GM19043 (cell line): ENCODE measurements around the gene WNK2.
"Not testable (repeated sequence)": the region's sequence is repeated elsewhere in the genome, so short reads cannot be mapped to it uniquely, and the experiment has no call there.

Experiments used
- ATAC-seq: cut with Tn5 transposase; IDR thresholded peaks from one replicate; pipeline ENCODE4 v1.9.1; 2021; ENCODE audit warnings: low read depth; ENCODE audit not compliant: unreplicated experiment

The WNK2 gene

GRCh38 chr9:93319301-93319991 is 135.5 kb downstream of the WNK2 start:
- ATAC-seq, result no peak

DNA sequence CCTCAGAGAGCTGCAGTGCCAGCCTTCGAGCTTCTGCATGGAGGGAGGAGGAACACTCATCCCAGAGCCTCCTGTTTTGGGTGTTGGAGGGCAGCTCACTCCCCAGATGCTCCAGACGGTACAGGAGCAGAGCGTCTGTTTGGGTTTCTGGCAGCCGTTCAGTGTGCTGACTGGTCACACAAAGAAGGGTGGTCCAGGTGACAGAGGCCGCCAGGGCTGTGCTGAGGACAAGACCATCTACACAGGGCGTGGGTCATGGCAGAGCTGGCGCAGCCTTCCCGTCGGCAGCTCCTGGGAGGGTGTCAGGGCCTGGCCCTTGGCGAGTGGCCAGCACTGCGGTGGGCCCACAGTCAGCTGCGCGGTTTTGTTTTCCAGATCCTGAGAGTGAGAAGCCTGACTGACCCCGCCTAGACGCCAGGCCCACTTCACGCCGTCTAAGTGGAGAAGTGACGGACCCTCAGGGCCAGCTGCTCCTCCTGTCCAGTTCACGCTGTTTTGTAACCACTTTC is 136.1 kb downstream of the WNK2 start:
- ATAC-seq, result no peak

DNA sequence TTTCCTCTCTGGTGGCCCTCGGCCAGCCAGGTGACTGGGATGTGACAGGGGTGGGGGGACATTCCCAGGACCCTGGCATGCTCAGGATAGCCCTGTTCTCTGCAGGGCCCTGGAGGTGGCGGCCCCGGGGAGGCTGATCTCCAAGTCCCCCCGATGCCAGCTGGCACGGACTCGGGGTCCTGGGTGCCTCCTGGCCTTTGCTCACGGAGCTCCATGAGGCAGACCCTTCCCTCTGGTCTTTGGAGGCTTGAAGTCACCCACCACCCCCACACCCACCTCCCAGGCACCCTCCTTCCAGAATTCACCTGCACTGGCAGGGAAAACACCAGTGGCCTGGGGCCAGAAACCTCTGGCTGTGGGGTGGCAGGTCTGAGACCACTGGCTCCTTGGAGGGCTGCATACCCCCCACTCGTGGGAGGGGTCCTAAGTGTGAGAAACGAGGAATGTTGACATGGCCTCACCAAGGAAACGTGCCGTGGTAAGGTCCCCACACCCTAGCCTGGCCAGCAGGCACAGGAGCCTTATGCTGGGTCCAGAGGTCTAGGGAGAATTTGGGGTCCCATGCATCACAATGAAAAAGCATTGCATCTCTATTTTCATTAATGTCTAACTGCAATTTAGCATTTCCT is 136.8 kb downstream of the WNK2 start:
- no peak for ATAC-seq

DNA sequence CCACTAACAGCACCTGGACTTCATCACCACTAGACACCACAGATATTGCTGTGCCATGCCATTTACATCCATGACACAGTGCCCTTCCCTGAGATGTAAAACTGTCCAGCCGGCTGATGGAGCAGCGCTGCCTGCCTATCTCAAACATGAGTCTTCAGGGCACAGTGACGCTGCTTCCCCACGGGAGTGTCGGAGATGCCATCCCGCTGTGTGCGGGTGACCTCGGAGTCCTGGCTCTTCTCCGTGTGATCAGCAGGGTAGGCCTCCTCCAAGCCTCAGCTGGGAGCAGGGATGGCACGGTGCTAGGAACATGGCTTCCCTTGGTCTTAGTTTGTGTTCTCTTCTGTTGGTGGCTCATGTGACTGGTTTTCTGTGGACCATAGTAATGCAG is 137.3 kb downstream of the WNK2 start:
- ATAC-seq, result no peak

DNA sequence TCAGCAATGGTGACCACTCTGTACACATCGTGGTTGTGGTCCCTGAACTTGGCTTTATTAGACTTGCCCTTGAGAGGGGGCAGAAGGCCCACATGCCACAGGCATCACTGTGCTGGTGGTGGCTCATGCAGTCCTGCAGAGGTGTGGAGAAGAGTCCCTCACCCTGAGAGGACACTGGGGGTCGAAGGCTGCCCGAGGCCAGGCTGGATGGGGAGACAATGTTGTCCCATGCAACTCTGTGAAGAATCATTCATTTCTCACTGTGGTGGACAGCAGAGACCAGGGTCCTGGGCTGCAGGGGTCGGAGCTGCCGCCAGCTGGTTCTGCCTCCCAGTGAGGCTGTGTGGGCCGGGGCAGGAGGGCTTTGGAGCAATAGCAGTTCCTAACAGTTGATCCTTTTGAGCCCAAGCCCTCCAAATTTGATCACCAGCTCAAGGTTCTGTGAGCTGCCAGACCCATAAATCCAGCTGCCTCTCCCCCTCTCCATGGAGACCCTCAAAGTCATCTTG is 139.6 kb downstream of the WNK2 start:
- not testable (repeated sequence) for ATAC-seq

- no peak for ATAC-seq
Measured at GRCh38 chr9:93324191-93324834, 140.4 kb downstream of the WNK2 start.

GRCh38 chr9:93325307-93326035 is 141.5 kb downstream of the WNK2 start:
- ATAC-seq, result no peak

DNA sequence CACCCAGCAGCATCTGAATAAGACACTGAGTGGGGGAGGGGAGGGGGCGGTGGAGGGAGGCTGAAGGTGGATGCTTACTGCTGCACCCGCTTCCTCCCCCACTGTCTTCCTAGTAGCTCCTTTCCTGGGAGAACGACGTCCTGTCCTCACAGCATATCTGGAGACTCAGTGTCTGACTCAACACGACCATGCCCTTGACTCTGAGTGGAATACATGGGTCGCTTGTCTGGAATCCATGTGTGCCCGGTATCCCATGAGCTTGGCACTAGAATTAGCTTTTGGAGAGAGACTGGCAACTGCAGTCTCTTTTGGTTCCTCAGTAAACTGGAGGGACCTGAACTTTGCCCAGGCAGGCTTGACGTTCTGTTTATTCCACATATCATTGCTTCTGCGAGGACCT is 142.1 kb downstream of the WNK2 start:
- ATAC-seq, result no peak

DNA sequence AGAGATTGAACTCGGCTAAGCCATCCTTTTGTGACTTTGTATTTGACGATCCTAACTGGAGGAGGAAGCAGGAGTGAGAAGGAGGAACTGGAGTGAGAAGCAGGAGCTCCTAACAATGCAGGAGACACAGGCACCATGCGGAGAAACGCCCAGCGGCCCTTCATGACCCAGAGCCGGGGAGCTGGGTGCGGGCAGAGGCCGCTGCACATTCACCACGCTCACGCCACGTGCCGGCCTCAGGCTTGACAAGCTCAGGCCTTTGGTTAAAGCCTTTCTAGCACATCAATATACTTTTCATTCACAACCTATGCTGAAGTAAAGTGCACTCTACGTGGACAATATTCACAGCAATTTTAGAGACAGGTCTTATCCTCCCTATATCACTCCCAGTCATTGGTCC is 142.7 kb downstream of the WNK2 start:
- no peak for ATAC-seq

DNA sequence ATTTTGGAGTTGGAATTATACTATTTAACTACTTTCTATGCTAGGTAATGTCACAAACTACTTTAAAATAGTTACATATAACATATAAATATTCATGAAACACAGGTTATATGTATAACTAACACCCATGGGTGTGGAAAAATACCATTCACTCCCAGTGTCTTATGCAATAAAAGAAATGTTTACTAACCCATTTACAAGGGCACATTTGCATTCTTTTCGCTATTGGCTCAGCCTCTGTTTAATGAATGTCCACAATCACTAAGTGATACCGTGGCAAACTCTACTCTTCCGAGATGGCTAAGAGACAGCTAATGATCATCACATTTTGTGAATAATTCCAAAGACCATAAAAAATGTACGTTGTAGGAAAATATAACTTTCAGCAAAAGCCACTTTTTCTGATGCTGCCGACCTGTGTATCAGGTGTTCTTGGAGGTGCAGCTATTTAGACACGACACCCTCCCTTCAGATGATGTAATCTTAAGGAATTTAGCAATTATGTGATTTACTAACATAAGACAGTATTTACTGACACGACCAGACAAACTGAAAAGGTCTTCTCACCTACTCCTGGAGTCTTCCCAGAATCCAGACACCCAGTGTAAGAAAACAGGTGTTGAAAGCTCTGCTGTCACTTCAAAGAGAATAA is 145.8 kb downstream of the WNK2 start:
- ATAC-seq, result no peak

GRCh38 chr9:93332317-93332716 is 148.4 kb downstream of the WNK2 start:
- no peak for ATAC-seq

DNA sequence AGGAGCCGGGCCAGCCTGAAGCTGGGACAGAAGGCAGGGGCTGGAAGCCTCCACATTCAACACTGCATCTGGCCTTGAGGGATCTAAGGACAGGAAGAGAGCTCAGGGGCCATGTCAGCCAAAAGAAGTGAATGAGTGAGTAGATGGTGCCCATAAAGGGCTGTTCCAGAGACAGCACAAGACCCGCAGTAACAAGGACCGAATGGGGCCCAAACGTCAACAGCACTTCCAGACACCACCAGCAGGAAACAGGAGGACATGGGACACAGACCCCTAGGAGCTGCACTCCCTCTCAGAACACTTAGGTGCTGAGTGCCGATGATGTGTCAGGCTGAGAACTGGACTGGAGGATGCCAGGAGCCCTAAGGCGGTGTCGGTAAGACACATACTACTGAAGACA is 152.8 kb downstream of the WNK2 start:
- no peak for ATAC-seq

DNA sequence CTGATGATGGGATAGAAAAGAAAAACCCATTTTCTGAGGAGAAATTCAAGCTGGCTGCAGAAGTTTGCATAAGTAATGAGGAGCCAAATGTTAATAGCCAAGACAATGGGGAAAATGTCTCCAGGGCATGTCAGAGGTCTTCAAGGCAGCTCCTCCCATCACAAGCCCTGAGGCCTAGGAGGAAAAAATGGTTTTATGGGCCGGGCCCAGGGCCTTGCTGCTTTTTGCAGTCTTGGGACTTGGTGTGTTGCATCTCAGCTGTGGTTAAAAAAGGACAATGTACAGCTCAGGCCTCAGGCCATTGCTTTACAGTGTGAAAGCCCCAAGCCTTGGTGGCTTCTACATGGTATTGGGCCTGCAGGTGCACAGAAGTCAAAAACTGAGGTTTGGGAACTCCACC is 154.3 kb downstream of the WNK2 start:
- not testable (repeated sequence) for ATAC-seq

GRCh38 chr9:93340091-93340490 is 156.2 kb downstream of the WNK2 start:
- no peak for ATAC-seq

- ATAC-seq, result not testable (repeated sequence)
Measured at GRCh38 chr9:93341820-93342219, 157.9 kb downstream of the WNK2 start.

DNA sequence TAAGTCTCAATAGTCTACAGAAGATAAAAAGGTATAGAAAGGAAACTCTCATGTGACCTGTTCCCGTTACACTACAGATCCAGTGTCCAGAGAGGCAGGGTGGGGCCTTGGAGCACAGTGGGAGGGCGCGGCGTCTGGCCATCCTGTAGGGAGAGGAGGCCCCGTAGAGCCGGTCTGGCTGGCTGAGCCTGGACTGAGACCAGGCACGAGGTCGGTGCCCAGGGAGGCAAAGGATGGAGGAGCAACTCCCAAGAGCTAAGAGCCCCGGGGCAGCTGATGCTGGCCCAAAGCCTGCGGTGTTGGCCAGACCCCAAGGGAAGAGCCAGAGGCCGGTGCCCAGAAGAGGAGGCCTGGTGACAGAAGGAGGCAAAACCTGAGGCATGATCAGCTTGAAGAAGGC is 158.5 kb downstream of the WNK2 start:
- ATAC-seq, result not testable (repeated sequence)

DNA sequence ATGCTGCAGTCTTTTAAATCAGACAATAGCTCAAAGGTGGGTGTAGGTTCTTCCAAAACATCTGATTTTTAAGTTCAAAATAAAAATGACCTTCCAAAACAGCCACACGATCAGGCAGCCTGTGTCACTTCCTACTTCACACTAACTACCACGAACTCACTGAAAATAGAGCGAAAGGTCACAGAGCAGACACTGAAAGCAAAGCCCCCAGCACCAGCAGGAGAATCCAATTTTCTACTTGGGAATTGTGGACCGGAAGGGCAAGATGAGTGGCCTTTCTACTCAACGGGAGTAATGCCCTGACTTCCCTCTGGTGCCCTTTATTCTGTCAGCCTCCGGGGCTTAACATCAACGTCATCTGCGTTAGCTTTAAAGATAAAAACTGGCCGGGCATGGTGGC is 159.7 kb downstream of the WNK2 start:
- ATAC-seq, result no peak

GRCh38 chr9:93345643-93346230 is 161.8 kb downstream of the WNK2 start:
- ATAC-seq, result no peak

DNA sequence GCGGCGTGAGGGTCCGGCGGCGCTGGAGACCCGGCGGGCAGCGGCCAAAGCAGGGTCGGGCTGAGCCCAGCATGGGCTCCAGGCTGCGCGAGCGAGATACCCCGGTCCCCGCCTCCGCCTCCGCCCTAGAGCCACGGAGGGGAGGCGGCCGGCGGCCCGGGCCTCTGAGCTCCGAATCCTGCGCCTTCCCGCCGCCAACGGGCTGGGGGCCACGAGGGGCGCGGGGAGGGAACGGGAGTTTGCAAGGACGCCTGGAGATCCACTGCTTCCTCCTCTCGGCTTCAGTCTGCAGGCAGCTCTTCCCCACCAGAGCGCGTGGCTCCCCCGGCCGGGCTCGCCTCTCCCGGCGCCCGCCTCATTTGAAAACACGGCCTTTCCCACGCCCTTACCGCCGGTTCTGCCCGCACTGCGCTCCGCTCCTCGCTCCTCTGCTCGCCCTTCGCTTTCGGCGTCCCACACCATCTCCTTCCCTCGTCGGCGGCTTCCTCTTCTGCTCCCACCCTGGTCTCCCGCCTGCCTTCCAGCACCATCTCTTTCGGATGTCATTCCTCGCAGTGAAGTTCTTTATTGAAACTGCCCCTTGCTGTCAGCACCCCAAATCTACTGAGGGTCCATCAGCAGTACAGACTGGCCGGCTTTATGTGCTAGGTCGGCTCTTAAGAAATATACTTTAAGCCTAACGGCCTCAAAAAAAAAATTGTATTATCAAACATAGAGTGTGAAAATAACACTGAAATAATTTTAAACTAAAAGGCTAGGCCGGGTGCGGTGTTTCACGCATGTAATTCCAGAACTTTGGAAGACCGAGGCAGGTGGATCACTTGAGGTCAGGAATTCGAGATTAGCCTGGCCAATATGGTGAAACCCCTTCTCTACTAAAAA is 162.5 kb downstream of the WNK2 start:
- no peak for ATAC-seq
